ENCODE results near the gene NPAS4.
A peak's percentile ranks its signal among the peaks of the same experiment; 100 is the strongest.
"Not testable (repeated sequence)": the region's sequence is repeated elsewhere in the genome, so short reads cannot be mapped to it uniquely, and the experiment has no call there.

The NPAS4 gene

DNA sequence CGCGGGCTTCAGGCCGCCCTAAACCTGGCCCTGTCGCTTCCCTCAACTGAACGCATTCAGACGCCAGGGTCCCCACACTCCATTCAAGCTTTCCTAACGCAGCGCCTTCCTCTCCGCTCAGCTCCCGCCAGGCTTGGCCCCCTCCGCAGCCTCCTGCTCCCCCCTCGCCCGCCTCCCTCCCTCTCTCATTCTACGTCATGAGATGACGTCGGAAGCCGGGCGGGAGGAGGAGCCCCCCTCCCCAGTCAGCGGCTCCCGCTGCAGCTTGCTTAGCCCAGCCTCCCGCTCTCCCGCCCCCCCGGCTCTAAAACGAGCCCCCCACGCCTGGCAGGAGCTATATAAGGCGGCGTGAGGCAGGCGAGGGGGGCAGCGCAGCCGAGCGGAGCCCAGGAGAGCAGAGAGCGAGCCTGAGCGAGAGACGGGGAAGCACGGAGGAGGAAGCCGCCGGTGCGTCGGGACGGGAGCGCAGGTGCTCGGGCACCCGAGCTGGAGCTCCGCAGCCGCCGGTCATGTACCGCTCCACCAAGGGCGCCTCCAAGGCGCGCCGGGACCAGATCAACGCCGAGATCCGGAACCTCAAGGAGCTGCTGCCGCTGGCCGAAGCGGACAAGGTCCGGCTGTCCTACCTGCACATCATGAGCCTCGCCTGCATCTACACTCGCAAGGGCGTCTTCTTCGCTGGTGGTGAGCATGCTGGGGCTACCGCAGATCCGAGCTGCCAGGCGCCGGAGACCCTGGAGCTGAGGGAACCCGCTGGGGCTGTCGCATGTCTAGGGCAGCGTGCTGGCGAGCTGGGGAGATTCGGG lies at the start of gene NPAS4:
TSS of gene NPAS4 (plus strand) at position 365 of the 806 bp plus-strand sequence. CDS start at position 510, 145 bp downstream.
- no peak for DNase-seq

DNA sequence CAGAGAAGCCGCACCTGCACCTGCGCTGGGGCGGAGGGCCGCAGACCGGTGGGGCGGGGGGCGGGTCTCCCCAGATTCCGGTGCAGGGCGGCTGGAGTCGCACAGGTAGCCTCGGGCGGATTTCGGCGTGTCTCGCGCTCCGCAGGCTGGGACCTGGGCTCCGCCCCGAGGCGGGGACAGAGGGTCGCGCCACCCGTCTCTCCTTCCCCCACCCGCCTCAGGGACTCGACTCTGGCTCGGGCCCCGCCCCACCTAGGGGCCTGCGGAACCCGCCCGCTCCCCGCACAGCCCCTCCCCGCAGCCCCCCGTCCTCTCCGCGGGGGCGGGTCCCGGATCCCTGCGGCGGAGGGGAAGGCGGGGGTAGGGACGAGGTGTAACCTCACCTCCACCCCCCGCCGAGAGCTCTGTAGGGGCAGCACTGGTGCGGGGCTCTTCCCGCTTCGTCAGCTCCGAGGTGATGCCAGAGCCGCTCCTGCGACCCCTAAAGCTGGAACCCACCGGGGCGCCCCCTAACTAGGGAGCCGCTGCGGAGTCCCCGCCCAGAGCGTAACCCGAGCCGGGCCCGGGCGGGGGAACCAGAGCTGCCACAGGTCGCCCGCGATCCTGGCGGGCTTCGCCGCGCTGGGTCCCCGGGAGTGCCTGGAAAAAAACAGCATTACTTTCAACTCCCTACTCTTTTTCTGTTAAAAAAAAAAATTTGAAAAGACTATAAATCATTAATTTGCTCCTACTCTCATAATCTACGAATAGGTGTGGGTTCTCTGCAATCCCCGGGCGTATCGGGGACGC lies 49.0 kb upstream of the NPAS4 start, which contains the start of gene SLC29A2:
TSS of gene SLC29A2 (minus strand) at position 134 of the 789 bp plus-strand sequence. CDS start 169 bp downstream, outside the sequence.
- peak; percentile 79 for DNase-seq

DNA sequence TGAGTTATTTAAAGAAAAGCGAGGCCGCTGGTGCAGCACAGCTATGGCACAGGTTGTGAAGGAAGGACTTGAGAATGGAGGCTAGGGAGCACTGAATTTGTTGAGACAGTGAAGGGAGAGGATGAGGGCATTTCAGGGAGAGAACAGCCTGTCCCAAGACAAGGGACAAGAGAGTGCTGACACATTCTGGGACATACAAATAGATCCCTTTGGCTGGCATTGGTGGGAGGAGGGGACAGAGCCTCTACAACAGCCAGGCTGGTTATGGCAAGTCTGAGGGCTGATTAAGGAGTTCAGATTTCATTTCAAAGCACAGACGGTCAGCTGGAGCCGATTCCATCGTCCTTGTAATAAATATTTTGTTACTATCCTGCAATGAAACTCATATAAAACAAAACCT lies 47.6 kb upstream of the NPAS4 start:
- no peak for DNase-seq

DNA sequence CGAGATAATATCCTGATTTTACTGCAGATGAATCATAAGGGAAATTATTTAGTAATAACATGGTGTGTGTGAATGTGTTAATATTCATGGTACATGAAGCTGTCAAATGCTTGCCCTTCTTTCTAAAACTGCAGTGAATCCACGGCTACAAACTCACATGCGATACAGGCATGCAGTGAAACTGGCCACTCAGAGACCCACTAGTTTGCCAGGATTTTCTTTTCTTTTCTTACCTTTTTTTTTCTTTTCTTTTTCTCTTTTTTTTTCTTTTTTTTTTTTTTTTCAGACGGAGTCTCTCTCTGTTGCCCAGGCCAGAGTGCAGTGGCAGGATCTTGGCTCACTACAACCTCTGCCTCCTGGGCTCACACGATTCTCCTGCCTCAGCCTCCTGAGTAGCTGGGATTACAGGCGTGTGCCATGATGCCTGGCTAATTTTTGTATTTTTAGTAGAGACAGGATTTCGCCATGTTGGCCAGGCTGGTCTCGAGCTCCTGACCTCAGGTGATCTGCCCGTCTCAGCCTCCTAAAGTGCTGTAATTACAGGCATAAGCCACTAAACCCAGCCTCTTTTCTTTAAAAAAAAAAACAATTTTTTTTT lies 47.0 kb upstream of the NPAS4 start:
- not testable (repeated sequence) for DNase-seq

DNA sequence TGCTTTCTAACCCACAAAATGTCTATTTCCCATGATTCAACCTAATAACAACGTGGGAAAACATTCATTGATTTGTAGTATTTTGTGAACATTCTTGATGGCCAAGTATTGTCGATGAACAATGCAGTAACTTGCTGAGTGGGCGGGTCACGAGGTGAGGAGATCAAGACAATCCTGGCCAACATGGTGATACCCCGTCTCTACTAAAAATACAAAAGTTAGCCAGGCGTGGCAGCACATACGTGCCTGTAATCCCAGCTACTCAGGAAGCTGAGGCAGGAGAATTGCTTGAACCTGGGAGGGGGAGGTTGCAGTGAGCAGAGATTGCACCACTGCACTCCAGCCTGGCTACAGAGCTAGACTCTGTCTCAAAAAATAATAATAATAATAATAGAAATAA lies 40.6 kb upstream of the NPAS4 start:
- not testable (repeated sequence) for DNase-seq

DNA sequence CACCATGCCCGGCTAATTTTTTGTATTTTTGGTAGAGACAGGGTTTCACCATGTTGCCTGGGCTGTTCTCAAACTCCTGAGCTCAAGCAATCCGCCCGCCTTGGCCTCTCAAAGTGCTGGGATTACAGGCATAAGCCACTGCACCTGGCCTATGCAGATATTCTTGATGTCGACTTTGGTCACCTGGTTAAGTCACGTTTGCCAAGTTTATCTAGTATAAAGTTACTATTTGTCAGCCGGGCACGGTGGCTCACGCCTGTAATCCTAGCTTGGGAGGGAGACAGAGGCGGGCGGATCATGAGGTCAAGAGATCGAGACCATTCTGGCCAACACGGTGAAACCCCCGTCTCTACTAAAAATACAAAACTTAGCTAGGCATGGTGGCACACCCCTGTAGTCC lies 36.5 kb upstream of the NPAS4 start:
- DNase-seq = not testable (repeated sequence)

DNA sequence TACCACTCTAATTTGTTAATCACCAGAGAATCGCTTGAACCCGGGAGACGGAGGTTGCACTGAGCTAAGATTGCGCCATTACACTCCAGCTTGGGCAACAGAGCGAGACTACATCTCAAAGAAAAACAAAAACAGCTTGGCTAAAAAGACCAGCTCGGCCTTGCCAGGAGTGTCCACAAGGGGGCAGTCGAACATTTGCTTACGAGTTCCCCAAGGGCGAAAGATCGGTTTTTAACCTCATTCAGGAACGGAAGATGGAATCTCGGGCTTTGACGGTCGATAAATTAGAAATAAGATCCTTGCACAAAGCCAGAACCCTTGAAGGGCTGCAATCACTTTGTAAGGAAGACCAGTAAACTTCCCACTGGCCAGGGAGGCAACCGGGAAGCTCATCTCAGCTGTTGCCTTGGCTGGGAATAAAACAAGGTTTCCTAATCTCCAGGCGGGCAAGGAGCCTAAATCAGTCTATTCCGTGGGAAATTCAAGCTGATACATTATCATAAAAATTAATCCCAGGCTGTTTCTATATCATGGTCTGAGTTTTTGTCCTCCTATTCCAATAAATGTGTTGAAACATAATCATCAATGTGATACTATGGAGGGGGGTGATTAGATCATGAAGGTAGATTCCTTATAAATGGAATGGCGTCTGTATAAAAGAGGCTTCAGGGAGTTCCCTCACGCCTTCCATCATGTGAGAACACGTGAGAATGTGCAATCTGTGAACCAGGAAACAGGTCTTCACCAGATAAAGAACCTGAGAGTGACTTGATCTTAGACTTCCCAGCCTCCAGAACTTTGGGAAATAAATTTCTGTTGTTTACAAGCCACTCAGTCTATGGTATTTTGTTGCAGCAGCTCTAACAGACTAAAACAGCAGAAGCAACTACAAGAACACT lies 34.4 kb upstream of the NPAS4 start:
- peak; percentile 83 for DNase-seq

DNA sequence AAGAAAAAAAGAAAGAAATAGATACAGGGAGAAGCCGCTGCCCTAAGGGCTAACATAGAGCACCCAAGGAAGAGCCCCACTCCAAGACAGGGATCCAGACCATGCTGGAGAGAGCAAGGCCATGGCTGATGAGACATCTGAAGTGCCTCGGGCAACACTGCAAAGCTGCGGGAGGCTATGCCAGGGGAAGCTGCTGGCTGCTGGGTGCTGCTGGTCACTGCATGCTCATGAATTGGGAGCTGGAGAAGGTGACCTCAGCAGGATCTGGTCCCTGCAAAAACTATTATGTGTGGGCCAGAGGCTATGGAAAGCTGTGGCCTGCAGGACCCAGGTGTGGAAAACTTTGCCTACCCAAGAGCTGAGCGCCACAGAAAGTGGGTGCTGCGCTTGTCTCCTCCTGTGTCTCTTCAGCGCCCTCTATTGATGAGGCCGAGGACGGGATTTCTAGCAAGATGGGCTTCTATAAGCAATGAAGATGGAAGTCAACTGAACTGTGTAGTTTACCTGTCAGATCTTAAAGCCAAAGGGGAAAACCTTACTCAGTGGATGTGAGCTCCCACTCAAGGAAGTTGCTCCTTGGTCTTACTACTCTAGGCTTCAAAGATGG lies 32.0 kb upstream of the NPAS4 start:
- DNase-seq = peak; percentile 71

DNA sequence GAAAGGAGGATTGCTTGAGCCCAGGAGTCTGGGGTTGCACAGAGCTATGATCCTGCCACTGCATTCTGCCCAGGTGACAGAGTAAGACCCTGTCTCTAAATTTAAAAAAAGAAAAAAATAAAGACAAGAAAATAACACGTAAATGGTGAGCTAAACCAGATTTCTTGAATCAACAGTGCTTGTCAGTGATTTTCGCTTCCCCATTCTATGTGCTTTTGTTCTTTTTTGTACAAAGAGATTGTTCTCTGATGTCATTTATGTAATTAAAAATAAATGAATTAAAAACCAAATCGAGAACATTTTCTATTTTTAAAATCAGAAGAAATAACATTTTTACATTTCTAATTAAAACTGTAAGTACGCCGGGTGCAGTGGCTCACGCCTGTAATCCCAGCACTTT lies 29.5 kb upstream of the NPAS4 start:
- DNase-seq = no peak

DNA sequence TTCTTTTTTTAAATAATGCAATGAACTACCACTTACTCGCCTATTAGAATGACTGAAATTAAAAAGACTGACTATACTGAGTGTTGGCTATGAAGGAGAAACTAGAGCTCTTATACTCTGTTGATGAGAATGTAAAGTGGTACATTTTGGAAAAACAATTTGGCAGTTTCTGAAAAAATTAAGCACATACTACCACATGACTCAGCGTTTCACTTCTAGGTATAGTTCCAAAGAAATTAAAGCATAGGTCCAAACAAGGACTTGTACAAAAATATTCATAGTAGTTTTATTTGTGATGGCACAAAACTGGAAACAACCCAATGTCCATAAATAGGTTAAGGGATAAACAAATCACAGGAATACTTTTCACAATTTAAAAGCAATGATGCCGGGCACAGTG lies 26.9 kb upstream of the NPAS4 start:
- no peak for DNase-seq

DNA sequence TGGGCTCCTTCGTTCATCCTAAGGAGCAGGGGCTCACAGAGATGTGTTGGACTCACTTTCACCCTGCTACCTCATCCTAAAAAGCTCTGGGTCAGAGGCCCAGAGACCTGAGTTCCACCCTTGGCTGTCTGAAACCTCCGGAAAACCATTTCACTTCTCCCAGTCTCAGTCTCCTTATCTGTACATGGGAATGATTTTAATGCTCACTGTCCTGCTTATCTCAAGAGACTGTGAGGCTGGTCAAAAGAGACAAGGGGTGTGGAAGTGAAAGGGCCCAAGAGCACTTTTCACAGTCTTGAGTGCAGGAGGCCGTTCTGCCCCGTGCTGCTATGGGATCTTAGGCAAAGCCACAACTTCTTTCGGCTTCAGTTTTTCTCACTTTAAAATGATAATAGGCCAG lies 13.2 kb upstream of the NPAS4 start:
- no peak for DNase-seq

DNA sequence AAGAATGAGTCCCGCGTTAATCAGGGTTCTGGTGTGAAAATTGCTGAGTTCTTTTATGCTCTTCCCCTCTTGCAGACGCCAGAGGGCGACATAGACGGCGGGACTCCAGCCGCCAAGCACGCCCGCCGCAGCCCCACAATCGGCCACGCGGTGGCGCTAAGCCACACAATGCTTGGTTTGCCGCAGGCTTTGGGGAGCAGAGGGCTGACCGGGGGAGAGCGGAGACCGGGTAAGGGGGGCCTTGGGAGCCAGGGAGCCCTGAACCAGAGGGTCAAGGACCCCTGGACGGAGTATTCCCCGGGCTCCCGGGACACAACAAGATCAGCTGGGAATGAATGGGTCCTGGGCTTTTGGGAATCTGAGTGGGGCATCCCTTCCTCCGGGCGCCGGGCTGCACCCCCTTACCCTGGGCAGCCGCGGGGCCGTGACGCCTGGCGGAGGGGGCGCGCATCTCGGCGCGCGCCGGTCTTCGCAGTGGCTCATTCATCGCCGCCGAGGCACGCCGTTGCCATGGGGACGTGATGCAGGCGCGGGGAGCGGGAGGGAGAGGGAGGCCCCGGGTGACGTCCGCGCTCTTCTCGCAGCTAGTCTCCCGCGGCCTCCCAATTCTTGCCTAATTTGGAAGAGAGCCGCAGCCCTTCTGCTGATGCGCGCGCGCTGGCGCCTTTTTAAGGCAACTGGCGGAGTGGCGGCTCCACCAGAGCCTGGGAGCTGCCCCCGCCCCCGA lies 12.2 kb upstream of the NPAS4 start:
- DNase-seq = peak; percentile 94

DNA sequence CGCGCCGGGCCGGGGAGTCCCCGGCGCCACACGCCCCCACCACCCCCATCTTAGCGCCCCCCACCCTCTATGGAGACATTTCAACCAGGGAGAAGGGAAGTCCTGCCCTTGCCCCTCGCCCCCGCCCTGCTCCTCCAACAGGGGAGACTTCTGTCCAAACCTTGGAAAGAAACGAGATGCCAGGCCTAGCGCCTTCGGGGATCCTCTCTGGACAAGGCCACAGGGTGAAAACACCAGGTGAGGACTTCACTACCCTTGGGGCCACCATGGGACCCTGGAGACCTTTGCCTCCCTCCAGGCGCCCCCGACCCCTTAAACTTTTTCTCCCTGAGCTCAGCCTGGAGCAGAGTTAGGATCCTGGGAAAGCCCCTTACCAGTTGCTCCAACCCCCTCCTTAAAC lies 11.6 kb upstream of the NPAS4 start:
- no peak for DNase-seq

DNA sequence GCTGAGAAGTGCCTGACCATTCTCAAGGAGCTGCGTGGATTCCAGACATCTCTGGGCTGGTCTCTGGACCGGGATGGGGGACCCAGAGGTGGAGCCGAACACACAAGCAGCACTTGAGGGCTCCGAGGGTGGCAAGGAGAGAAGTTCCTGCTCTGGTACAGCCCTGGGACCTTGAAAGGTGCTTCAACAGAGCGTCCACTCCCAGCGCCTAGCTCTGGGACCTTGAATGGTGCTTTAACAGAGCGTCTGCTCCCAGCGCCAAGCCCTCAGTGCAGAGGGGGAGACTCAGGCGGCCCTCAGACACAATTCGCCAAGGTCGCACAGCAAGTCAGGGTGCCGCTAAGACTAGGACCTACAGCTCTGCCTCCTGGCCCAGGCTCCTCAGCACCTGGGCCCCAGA lies 10.6 kb upstream of the NPAS4 start:
- no peak for DNase-seq

DNA sequence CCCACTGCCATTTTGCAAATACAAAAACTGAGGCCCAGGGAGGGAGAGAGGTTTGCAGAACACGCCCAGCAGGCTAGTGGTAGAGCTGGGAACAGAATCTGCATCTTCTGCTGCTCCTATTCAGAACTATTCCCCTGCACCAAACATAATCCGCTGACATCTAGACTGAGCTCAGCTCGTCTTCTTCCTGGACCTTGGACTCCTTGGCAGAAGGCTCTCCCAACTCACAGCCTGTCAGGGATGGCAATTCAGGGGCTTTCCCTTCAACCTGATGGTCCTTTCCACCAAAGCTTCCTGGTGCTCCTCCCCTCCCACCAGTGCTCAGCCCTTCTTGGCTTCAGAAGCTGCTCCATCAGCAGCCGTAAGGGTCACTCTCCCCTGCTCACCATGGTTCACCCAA lies 9.5 kb upstream of the NPAS4 start:
- DNase-seq = no peak

DNA sequence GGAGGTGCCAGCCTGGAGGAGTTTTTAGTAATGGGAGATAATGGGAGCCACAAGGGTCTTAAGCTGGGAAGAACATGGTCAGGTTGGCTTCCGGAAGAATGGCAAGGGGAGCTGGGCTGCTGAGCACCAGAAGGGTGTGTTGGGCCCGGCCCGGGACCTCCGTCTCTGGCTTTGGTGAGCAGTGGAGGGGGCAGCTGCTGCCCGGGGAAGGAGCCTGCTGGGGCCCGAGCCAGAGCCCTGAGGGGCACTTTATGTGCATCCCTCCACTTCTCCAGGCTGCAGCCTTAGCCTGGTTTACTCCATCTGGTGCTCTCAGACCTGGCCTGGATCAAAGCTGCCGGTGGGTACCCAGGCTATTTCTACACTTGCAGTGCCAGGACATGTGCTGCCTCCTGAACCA lies 8.7 kb upstream of the NPAS4 start:
- DNase-seq = no peak

DNA sequence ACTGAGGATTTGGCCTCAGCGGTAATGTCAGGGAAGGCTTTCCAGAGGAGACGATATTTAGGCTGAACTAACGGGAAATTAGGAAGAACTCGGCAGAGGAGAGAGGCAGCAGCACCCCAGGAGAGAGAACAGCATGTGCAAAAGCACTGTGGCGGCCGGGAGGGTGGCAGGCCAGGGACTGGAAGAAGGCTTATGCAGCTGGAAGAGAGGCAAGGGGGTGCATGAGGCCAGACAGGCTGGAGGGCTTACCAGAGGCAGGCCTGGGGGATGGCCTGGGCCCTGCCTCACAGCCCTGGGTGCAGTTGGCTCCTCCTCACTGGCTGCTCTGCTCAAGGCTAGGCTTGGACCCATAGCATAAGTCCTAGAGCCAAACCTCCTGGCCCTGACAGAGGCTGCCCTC lies 7.7 kb upstream of the NPAS4 start:
- DNase-seq = no peak

DNA sequence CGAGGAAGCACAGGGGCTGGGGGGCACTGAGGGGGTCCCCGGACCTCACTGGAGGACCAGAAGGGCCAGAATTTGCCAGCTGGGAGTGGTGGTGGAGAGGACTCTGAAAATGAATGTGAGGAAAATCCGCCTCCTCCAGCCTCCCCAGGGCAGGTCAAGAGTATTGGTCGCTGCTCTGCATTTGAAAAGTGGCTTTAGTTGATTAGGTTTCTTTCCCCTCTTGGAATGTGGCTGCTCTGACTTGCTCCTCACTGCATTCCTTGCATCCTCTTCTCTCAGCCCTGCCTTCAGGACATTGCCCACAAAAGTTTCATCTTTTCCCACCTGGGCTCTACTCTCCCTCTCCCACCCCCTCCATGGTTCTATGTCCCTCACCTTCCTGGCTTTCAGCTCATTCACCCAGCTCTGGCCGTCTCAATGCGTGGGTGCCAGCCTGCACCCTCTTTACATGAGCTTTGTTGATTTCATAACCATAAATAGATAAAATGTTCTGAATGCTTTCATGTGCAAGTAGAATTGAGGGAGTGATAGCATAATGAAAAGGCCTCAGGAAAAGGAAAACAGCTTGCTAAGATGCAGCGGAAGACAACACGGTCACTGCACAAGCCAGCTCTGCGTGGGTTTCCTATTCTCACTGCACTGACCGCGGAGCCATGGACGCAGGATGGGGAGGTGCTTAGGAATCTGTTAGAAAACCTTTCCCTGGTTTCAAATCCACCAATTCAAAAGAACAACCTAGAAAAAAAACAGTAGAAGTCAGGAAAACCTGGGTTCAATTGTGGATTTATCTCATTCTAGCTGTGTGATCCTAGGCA lies 6.5 kb upstream of the NPAS4 start:
- DNase-seq = no peak

DNA sequence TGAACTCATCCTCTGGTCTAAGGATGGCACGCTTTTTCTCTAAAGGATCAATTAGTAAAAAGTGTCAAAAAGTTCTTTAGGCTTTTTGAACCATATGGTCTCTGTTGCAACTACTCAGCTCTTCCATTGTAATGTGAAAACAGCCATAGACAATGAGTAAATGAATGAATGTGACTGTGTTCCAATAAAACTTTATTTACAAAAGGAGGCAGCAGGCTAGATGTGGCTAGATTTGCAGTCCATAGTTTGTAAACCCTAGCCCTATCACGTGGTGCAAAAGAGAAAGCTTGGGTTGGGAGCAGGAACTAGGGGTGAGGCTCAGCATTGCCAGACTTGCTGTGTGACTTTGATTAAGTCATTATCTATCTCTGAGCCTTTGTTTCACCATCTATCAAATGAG lies 5.4 kb upstream of the NPAS4 start:
- no peak for DNase-seq

DNA sequence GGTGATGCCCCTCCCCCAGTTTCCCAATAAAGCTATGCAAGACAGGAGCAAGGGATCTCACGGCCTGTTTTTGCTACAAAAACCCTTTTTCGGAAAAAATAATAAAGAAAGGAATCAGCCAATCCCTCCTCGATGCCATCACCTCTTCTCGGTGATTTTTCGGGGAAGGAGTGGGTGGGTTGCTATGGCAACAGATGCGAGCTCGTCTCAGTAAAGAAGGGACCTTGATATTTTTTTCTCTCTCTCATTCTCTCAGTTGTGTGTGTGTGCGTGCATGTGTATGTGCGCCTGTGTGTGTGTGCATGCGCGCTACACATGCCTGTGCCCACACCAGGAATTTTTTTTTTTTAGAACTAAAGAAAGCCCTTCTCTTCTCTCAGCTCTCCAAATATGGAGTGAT lies 3.8 kb upstream of the NPAS4 start:
- DNase-seq = peak; percentile 18
